GM19395 (cell line): ENCODE data around the gene KRTCAP3.
"Not testable (repeated sequence)": the region's sequence is repeated elsewhere in the genome, so short reads cannot be mapped to it uniquely, and the experiment has no call there.

ENCODE experiments used
- ATAC-seq: cut with Tn5 transposase; IDR thresholded peaks from one replicate; pipeline ENCODE4 v1.9.1; 2021; ENCODE audit warnings: mild to moderate bottlenecking, moderate library complexity; ENCODE audit not compliant: unreplicated experiment

KRTCAP3 gene, protein sequence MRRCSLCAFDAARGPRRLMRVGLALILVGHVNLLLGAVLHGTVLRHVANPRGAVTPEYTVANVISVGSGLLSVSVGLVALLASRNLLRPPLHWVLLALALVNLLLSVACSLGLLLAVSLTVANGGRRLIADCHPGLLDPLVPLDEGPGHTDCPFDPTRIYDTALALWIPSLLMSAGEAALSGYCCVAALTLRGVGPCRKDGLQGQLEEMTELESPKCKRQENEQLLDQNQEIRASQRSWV

DNA sequence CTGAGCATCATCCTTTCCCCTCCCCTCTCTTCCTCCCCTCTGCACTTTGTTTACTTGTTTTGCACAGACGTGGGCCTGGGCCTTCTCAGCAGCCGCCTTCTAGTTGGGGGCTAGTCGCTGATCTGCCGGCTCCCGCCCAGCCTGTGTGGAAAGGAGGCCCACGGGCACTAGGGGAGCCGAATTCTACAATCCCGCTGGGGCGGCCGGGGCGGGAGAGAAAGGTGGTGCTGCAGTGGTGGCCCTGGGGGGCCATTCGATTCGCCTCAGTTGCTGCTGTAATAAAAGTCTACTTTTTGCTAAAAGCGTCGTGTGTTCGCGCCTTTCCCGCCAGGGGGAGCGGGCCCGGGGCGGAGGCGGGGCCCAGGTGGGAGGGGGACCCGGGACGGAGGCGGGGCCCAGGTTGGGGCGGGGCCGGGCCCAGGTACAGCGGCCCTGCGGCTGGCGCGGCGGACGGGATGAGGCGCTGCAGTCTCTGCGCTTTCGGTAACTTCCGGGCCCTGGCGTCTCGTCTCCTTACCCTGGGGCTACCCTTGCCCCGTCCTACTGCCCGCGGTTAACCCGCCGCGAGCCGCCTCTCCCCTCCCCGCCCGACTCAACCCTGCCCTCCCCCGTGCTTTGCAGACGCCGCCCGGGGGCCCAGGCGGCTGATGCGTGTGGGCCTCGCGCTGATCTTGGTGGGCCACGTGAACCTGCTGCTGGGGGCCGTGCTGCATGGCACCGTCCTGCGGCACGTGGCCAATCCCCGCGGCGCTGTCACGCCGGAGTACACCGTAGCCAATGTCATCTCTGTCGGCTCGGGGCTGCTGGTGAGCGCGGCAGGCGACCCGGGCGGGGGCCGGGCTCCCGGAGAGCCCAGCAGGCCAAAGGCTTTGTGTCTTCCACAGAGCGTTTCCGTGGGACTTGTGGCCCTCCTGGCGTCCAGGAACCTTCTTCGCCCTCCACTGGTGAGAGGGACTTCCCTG is at the start of gene KRTCAP3:
Gene KRTCAP3, plus strand, starts transcription at position 424 of the 962 bp plus-strand sequence. Its CDS starts 32 bp downstream, at position 456.
- no peak for ATAC-seq

DNA sequence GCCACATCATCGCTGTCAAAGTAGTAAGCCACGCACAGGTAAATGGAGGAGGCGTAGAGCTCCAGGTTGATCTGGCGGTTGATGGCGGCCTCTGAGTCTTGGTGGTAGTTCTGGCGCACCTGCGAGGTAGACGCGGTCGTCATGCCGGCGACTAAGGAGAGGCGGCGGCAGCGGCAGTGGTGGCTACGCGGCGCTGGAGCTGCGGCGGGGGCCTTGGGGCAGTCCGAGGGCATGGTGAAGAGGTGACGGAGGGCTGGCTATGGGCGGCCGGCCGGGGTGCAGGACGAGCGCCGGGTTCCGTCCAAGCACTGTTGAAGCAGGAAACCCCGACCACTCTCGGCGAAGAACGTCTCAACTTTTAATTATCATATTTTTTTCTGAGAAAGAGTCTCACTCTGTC is 49.0 kb upstream of the KRTCAP3 start:
- no peak for ATAC-seq

DNA sequence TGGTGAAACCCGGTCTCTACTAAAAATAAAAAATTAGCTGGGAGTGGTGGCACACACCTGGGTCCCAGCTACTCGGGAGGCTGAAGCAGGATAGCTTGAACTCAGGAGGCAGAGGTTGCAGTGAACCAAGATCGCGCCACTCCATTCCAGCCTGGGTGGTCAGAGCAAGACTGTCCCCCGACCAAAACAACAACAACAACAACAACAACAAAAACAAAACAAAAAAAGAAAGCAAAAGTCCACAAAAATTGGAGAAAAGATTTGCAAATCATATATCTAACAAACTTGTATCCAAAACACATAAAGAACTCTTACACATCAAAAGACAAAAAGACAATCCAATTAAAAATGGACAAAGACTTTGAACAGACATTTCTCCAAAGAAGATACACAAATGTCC is 43.2 kb upstream of the KRTCAP3 start:
- ATAC-seq, result no peak

DNA sequence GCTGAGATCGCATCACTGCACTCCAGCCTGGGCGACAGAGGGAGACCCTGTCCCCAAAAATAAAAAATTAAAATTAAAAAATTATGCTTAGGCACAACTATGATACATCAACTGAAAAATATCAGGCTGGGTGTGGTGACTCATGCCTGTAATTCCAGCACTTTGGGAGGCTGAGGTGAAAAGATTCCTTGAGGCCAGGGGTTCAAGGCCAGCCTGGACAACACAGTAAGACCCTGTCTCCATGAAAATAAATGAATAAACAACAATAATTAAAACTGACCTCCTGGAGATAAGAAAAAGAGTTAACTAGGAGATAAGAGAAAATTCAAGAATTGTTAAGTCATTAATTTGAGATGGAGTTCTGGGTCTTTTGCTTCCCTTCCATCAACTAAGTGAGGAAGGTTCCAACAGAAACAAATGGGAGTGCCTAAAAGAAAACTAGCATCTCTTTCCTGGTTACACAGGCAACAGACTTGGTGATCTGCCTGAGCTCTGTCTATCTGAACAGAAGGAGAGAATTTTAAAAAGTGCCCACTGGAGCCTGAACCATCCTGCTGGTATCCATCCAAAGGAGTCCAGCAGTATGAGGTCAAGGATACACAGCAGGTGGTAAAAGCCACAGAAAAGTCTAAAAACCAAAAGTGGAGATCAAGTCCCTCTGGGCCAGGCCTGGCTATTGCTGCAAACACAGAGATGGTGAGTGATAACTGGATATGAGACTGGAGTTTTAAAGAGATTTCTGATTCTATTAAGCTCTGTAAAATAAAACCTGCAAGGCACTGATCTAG is 41.6 kb upstream of the KRTCAP3 start:
- ATAC-seq, result no peak

DNA sequence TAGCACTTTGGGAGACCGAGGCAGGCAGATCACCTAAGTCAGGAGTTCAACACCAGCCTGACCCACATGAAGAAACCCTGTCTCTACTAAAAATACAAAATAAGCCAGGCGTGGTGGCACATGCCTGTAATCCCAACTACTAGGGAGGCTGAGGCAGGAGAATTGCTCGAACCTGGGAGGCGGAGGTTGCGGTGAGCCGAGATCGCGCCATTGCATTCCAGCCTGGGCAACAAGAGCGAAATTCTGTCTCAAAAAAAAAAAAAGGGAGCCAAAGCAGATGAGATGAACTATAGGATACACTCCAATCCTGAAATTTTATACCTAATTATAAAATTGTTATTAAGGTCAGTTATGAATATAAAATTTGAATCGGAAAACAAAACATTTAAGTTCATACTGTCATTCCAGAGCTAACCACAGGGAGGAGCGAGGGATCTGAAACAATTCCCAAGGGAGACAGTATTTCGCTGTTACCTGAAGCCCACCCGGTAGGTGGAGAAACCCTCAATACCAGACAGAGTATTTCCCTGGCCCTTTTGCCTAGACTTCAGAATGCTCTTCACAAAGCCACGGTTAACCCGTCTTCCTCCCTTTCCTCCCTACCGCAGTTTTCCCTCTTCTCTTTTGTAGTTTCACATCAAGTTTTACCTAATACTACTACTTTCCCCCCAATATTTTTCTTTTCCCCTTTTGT is 34.2 kb upstream of the KRTCAP3 start:
- ATAC-seq, result no peak

DNA sequence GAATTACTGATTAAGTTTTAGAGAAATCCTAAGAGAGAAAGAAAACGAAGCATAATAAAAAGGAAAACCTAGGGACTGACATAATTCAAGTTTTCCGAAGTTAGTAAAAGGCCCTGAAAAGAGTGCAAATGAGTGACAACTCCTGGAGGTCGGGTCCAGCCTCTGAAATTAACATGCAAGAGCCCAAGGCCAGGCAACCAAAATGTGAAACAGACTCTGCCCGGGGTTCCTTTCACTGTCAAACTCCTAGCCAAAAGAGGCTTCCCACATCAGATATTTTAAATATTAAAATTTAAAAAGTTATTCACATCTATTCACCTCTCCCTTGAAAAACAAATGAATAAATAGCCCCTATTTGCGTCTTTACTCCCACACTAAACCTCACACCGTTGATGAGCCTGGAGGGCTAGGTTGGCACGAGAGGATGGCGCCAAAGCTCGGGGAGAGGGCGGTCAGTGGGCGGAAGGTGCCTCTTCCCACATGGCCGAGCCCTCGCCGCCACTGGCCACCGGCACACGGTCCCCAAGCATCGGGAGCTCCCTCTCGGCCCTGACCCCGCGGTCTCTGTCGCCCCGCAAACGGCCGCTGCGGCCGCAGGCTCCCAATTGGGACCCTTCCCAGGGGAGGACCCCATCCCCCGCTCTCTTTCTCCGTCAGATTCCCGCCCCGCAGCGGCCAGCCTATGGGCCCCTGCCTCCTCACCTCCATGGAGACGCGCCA is 33.4 kb upstream of the KRTCAP3 start:
- peak; percentile 41 for ATAC-seq

DNA sequence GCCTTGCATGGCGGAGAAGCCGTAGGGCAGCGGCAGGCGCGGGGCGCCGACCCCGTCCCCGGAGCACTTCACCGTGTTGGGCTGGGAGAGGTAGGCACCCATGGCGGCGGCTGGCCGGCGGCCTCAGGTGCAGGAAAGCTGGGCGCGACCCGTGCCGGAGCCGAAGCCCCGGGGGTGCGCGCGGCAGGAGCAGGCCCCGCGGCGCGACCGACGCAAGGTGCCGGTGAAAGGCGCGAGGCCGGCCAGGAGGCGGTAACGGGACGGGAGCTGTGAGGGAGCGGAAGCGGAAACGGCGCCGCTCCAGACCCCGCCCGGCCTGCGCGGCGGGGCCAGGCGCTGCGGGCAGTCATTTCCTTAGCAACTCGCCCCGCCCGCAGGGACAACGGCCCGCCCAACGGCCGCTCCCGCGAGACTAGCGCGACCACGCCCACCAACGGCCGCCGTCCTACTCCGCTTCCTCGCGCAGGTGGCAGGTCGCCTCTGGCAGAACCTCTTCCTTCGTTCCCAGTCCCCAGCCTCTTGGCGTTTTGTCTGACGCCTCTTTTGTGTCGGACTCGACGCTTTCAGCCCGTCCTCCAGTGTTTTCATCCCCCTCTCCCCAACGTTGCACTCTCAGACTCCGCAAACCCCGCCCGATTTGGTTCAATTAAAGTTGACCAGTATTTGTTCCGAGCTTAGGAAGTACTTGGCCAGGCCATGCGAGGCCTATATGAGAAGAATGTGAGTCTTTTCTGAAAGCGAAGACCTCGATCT is 32.7 kb upstream of the KRTCAP3 start, which contains the start of gene PPM1G:
Gene PPM1G, minus strand, starts transcription at position 271 of the 753 bp plus-strand sequence. Its CDS starts 169 bp downstream, at position 102.
- peak; percentile 85 for ATAC-seq

DNA sequence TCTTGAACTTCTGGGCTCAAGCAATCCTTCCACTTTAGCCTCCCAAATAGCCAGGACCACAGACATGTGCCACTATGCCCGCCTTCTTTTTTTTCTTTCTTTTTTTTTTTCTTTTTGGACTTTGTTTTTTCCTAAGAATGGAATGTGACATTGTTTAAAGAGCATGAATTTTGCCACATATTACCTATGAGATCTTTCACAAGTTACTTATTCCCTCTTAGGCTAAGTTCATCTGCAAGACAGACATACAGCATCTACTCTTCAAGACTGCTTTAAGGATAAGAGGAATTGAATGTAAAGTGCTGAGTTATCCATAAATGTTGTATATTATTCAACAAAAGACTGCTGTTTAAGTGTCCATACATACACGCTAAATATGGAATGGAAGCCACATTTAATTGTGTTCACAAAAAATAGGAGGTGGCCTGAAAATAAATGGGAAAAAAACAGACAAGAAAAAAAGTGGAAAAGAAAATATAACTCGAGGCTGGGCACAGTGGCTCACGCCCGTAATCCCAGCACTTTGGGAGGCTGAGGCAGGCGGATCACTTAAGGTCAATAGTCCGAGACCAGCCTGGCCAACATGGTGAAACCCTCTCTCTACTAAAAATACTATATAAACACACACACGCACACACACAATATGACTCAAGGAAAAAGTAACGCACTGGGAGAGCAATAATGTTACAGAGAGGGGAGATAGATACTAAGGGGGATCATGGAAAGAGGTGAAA is 29.6 kb upstream of the KRTCAP3 start:
- ATAC-seq, result no peak

DNA sequence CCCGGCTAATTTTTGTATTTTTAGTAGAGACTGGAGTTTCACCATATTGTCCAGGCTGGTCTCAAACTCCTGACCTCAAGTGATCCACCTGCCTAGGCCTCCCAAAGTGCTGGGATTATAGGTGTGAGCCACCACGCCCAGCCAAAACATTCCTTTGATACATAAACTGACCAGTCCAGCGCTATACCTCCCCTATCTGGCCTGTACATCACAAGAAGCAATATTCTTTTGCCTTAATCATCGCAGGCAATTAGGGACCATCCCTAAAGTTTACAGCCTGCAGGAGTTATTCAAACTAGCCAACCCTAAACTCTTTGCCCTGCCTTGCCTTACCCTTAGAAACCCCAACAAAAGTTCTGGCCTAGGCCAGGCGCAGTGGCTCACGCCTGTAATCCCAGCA is 26.0 kb upstream of the KRTCAP3 start:
- no peak for ATAC-seq

DNA sequence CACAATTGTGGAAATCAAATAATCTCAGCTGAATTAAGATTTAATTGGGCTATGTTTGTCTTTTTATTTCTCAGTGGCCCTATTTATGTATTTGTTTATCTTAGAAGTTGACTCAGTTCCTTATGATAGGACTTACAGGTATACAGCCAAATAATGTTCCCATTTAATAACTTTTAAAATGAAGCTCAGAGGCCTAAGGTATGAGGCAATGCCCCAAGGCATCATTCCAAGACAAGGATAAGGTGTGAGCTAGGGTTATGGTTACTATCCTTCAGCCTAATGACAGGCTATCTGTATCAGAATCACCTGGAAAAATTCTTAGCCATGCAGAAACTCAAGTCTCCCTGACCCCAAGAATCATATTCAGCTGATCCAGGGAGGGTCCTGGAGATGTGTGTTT is 21.2 kb upstream of the KRTCAP3 start:
- ATAC-seq, result no peak

DNA sequence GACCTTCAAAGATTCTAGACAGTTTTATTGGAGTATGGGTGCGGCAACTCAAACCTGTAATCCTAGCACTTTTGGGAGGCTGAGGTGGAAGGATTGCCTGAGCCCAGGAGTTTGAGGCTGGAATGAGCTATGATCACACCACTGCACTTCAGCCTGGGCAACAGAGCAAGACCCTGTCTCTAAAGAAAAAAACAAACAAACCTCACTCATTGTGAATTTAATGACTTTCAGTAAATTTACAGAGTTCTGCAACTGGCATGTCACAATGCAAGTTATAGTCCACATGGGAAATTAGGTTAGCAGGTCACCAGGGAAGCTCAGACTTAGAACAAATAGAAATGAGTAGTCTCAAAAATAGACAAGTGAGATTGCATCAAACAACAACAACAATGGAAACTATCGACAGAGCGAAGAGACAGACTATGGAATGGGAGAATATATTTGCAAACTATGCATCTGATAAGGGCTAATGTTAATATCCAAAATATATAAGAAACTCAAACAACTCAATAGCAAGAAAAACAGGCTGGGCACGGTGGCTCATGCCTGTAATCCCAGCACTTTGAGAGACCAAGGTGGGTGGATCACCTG is 20.4 kb upstream of the KRTCAP3 start:
- no peak for ATAC-seq

DNA sequence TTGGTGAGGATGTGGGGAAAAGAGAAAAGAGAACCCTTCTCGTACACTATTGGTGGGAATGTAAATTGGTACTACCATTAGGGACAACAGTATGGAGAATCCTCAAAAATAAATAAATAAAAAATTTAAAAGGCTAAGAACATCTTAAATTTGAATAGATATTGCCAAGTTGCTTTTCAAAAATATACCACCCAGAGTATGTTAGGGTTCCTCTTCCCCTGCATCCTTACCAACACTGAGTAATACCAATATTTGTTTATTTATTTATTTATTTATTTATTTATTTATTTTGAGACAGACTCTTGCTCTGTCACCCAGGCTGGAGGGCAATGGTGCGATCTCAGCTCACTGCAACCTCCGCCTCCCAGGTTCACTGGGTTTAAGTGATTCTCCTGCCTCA is 19.2 kb upstream of the KRTCAP3 start:
- no peak for ATAC-seq

DNA sequence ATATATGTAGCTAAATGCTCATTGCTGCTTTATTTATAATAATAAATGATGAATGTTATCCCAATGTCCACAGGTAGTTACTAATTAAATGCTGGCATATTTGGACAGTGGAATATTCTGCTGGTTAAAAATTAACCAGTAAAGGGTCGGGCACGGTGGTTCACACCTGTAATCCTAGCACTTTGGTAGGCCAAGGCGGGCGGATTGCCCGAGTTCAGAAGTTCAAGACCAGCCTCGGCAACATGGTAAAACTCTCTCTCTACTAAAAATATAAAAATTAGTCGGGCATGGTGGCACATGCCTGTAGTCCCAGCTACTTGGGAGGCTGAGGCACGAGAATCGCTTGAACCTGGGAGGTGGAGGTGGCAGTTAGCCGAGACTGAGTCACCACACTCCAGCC is 17.1 kb upstream of the KRTCAP3 start:
- not testable (repeated sequence) for ATAC-seq

DNA sequence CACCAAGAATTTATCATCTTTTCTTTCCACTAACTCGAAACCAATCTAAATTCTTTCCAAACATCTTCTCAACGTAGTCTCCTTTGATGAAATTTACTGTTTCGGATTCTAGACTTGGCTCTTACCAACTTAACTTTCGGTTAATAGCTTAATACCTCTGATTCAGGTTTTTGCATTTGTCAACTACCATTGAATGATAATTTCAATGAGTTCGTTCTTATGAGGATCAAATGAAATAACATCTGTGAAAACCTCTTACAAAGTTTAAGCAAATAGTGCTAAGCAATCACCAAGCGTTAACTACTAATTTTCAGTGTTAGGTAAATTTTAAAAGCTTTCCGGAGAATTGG is 14.3 kb upstream of the KRTCAP3 start:
- no peak for ATAC-seq

DNA sequence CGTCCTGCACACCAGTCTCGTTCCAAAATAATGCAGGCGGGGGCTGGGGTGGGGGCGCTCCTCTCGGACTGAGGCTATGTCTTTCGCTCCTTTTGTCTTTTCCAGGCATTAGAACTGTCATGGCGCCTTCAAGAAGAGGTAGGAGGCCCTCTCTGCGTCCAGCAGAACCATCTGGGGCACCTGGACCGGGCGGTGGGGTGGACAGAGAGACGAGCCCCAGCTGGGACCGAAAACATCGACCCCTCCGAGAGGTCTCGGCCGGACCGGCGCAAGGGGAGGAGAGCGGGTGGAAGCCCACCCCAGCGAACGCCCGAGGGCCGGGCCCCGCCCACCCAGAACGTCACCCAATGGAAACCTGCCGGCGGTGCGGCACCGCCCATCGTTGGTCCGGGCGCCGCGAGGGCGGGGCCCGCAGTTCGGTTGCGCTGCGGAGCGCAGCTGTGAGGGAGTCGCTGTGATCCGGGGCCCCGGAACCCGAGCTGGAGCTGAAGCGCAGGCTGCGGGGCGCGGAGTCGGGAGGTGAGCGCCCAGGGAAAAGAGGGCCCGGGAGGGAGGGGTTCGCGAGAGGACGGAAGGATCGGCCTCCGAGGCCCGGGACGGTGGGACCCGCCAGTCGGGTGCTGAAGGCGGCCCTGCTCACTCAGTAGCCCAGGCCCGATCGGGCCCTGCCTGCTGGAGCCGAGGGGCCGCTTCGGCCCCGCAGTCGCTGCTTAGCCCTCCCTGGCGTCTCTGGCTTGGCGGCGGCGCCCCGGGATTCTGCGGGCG is 13.8 kb upstream of the KRTCAP3 start, which contains the start of gene NRBP1:
Gene NRBP1, plus strand, starts transcription at position 419 of the 765 bp plus-strand sequence. CDS start 4,643 bp downstream, outside the sequence.
- ATAC-seq, result peak; percentile 85

DNA sequence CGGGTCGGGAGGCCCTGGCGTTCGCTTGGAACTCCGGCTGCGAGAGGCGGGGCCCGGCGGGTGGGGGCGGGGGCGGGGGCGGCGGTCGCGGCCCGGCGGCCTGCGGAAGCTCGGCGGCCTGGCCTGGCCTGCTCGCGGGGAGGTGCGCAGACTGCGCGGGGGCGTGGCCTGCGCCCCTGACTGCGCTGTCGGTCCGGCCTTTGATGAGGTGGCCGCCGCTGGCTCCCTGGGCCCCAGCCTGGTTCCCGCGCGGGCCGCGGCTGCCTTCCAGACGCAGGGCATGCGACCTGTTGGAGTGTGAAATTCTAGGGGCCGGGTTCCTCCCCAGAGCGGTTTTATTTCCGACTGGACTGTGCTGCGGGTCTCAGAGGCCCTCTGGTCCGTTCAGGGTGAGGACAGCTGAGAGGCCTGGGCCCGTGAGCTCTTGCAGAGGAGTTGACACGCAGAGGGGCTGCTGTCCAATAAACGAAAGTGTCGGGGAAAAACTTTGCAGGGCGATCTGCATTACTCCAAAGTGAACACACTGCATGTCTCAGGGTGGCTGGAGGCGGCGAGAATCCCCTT is 13.1 kb upstream of the KRTCAP3 start:
- ATAC-seq, result peak; percentile 68

DNA sequence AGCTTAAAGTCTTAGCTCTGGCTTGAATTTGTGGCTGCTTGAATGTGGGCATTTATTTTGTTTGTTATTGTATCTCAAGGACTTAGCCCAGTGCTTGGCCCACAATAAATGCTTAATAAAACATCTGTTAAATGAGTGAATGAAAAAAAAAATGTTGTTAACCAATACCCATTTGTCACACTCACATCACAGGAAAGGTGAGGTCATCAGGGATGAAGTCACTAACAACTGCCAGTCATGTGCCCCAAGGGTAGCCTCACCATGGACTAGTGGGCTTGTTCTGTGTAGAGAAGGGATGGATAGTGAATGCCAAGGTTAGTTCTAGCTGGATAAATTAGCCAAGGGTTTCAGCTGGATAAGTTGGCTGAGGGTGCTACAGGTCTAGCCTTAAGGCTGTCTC is 10.8 kb upstream of the KRTCAP3 start:
- no peak for ATAC-seq
